MCF 10A (cell line): ENCODE measurements around the gene MED16. TPM values are rescaled to one million over a fixed set of nuclear protein-coding genes. Genes with fewer than 3 reads are reported as not detected.
"Not testable (repeated sequence)": the region's sequence is repeated elsewhere in the genome, so short reads cannot be mapped to it uniquely, and the experiment has no call there.

ENCODE experiments used
- BruUV-seq: library from RNA; stranded (reverse); fragments of 400-500 nt; replicated peaks from 2 replicates; lab custom pipeline; 2021; lab: Mats Ljungman, UMichigan
- CTCF ChIA-PET: fragments of 300-600 bp; sonication (Branson Sonifier 250); formaldehyde crosslinking; extraction: SDS; loops from one replicate; lab custom pipeline; 2021; ENCODE audit warnings: antibody characterized with exemption, inconsistent platforms; lab: Yijun Ruan, JAX
- POLR2A ChIA-PET: fragments of 300-600, 350-650 bp; sonication (Branson Sonifier 250); formaldehyde crosslinking; extraction: SDS; loops from one replicate; lab custom pipeline; 2020; ENCODE audit warnings: antibody characterized with exemption, inconsistent platforms; lab: Yijun Ruan, JAX
- DNase-seq: peaks from one replicate; pipeline ENCODE4 v3.0.0-alpha.2; 2018; ENCODE audit not compliant: unreplicated experiment
- H3K27ac Mint-ChIP-seq: one replicate; pipeline ENCODE4 v1.8.0; 2022; ENCODE audit warnings: mild to moderate bottlenecking, low read depth, mixed read lengths; ENCODE audit not compliant: unreplicated experiment
- H3K27me3 Mint-ChIP-seq: one replicate; pipeline ENCODE4 v1.8.0; 2022; ENCODE audit warnings: mixed read lengths; ENCODE audit not compliant: insufficient read depth, unreplicated experiment
- H3K36me3 Mint-ChIP-seq: one replicate; pipeline ENCODE4 v1.8.0; 2022; ENCODE audit warnings: mild to moderate bottlenecking, moderate library complexity, mixed read lengths; ENCODE audit not compliant: insufficient read depth, unreplicated experiment
- H3K4me1 Mint-ChIP-seq: one replicate; pipeline ENCODE4 v1.8.0; 2022; ENCODE audit warnings: mixed read lengths; ENCODE audit not compliant: insufficient read depth, unreplicated experiment
- H3K4me3 Mint-ChIP-seq: one replicate; pipeline ENCODE4 v1.8.0; 2022; ENCODE audit warnings: mild to moderate bottlenecking, moderate library complexity, mixed read lengths; ENCODE audit not compliant: unreplicated experiment
- H3K9me3 Mint-ChIP-seq: one replicate; pipeline ENCODE4 v1.8.0; 2022; ENCODE audit warnings: mixed read lengths; ENCODE audit not compliant: unreplicated experiment
- CTCF ChIP-seq: fragments of 200-600 bp; IDR thresholded peaks from one replicate; pipeline ENCODE4 v1.8.0; 2022; ENCODE audit warnings: antibody characterized with exemption, mild to moderate bottlenecking; ENCODE audit not compliant: unreplicated experiment
- intact Hi-C: fragments of 100-400 bp; cut with micrococcal nuclease; formaldehyde crosslinking; loops from 2 replicates; pipeline ENCODE4 v1.14.1; 2022
- total RNA-seq: library from RNA; stranded (reverse); gene quantifications from 2 replicates; pipeline ENCODE4 v1.2.3, GENCODE V29; 2022

MED16 gene
- total RNA-seq, 1 experiment from 2014 or later = 61.0 TPM

GRCh38 chr19:855566-856120 is 37.3 kb downstream of the MED16 start:
- POLR2A ChIA-PET = no interaction called here
- BruUV-seq = no TSS peak
- no peak for TF ChIP-seq CTCF

GRCh38 chr19:855142-855541 is 37.8 kb downstream of the MED16 start:
- no peak for TF ChIP-seq CTCF
- Mint-ChIP-seq H3K9me3 (no peaks in the 10 kb centered on the region), H3K36me3 (no peaks in the 10 kb centered on the region), H3K27me3 (no peaks in the 10 kb centered on the region), H3K27ac (no peak overlapping the region), H3K4me1 (peaks cover 8% of the 10 kb centered on the region), H3K4me3 (no peak overlapping the region)
- ChIA-PET CTCF (interaction anchor here (0.8 kb wide), 1 partner anchor 67 kb away, joined by 3 read pairs; no protein-coding TSS in a partner anchor), POLR2A (no interaction called here)
- no peak for DNase-seq
- no TSS peak for BruUV-seq
- intact Hi-C loops = loop anchor here (10.0 kb wide), 1 partner anchor 130 kb away; the partner anchor contains the start of gene WDR18

More at GRCh38 chr19:855566-856120, 37.3 kb downstream of the MED16 start:
- H3K4me3 Mint-ChIP-seq = no peak overlapping the region
- no peak overlapping the region for H3K27ac Mint-ChIP-seq
- intact Hi-C loops = loop anchor here (10.0 kb wide), 1 partner anchor 129 kb away; the partner anchor contains the start of gene WDR18
- peaks cover 3% of the 10 kb centered on the region for H3K4me1 Mint-ChIP-seq
- CTCF ChIA-PET = interaction anchor here (0.6 to 1.3 kb wide), 7 partner anchors 35 to 338 kb away, joined by 3 to 5 read pairs (median 3); no protein-coding TSS in a partner anchor
- H3K9me3 Mint-ChIP-seq = no peaks in the 10 kb centered on the region
- no peaks in the 10 kb centered on the region for H3K36me3 Mint-ChIP-seq
- DNase-seq = no peak
- no peaks in the 10 kb centered on the region for H3K27me3 Mint-ChIP-seq

GRCh38 chr19:854549-854948 is 38.4 kb downstream of the MED16 start:
- ChIA-PET POLR2A (interaction anchor here (0.5 kb wide), 1 partner anchor 131 kb away, joined by 4 read pairs; no protein-coding TSS in a partner anchor), CTCF (interaction anchor here (0.6 to 0.7 kb wide), 5 partner anchors 64 to 1757 kb away, joined by 3 to 5 read pairs (median 3); no protein-coding TSS in a partner anchor)
- no peak overlapping the region for H3K27ac Mint-ChIP-seq
- TF ChIP-seq CTCF = no peak
- no peak overlapping the region for H3K4me3 Mint-ChIP-seq
- H3K9me3 Mint-ChIP-seq = no peaks in the 10 kb centered on the region
- peaks cover 8% of the 10 kb centered on the region for H3K4me1 Mint-ChIP-seq
- H3K27me3 Mint-ChIP-seq = no peaks in the 10 kb centered on the region
- intact Hi-C loops = loop anchor here (10.0 kb wide), 1 partner anchor 130 kb away; the partner anchor contains the start of gene WDR18
- no peak for DNase-seq
- no peaks in the 10 kb centered on the region for H3K36me3 Mint-ChIP-seq
- BruUV-seq = no TSS peak

GRCh38 chr19:853614-854220 is 39.3 kb downstream of the MED16 start:
- POLR2A ChIA-PET, H3K27ac Mint-ChIP-seq, BruUV-seq, H3K4me1 Mint-ChIP-seq, H3K36me3 Mint-ChIP-seq, H3K9me3 Mint-ChIP-seq, H3K4me3 Mint-ChIP-seq, H3K27me3 Mint-ChIP-seq, DNase-seq: not testable (repeated sequence)
- intact Hi-C loops = loop anchor here (10.0 kb wide), 1 partner anchor 131 kb away; the partner anchor contains the start of gene WDR18
- CTCF ChIA-PET = interaction anchor here (0.6 kb wide), 3 partner anchors 75 to 1758 kb away, joined by 3 to 5 read pairs (median 3); no protein-coding TSS in a partner anchor
